Retinal pigment epithelial cell (primary cell): ENCODE results near the gene NINL.
"Not testable (repeated sequence)": the region's sequence is repeated elsewhere in the genome, so short reads cannot be mapped to it uniquely, and the experiment has no call there.

Source experiments
- DNase-seq: peaks from one replicate; pipeline ENCODE4 v3.0.0-alpha.2; 2010; ENCODE audit warnings: low read depth
- H3K4me3 ChIP-seq: 2 replicates; pipeline ENCODE4 v1.5.1; 2011; ENCODE audit warnings: mild to moderate bottlenecking, low read length, control low read depth, moderate library complexity
- TF ChIP-seq, protein P1 (sequence below): conservative IDR thresholded peaks from 2 replicates; pipeline ENCODE4 v1.5.1; 2011; ENCODE audit warnings: low read depth, low read length, control low read depth, inconsistent platforms

Gene NINL

DNA sequence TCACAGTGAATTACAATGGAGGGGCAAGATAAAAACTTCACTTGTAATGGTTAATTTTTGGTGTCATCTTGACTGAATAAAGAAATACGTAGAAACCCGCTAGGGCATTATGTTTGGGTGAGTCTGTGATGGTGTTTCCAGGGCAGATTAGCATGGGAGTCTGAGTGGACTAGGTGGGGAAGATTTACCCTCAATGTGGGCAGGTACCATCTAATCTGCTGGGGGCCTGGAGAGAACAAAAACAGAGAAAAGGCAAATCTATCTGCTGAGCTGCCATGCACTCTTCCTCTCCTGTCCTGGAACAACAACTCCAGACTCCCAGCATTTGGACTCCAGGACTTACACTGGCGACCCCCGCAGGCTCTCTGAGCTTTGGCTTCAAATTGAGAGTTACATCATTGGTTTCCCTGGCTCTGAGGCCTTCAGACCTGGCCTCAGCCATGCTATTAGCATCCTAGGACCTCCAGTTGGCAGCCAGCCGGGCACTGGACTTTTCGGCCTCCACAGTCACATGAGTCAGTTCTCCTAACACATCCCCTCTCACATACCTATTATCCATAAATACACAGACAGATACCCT, 19.7 kb downstream of the NINL start:
- TF ChIP-seq, protein P1, sequence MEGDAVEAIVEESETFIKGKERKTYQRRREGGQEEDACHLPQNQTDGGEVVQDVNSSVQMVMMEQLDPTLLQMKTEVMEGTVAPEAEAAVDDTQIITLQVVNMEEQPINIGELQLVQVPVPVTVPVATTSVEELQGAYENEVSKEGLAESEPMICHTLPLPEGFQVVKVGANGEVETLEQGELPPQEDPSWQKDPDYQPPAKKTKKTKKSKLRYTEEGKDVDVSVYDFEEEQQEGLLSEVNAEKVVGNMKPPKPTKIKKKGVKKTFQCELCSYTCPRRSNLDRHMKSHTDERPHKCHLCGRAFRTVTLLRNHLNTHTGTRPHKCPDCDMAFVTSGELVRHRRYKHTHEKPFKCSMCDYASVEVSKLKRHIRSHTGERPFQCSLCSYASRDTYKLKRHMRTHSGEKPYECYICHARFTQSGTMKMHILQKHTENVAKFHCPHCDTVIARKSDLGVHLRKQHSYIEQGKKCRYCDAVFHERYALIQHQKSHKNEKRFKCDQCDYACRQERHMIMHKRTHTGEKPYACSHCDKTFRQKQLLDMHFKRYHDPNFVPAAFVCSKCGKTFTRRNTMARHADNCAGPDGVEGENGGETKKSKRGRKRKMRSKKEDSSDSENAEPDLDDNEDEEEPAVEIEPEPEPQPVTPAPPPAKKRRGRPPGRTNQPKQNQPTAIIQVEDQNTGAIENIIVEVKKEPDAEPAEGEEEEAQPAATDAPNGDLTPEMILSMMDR, result no peak
- no peak for DNase-seq
- no peak overlapping the region for H3K4me3 ChIP-seq

DNA sequence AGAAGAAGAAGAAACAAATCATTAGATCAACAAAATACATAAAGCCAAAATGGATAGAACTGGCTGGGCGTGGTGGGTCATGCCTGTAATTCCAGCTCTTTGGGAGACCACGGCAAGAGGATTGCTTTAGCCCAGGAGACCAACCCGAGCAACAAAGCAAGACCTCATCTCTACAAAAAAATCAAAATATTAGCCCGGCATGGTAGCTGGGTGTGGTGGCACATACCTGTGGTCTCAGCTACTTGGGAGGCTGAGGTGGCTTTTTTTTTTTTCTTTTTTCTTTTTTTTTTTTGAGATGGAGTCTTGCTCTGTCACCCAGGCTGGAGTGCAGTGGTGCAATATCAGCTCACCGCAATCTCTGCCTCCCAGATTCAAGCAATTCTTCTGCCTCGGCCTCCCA, 21.5 kb downstream of the NINL start:
- H3K4me3 ChIP-seq, result no peak overlapping the region
- no peak for DNase-seq
- TF ChIP-seq, protein P1, result no peak

DNA sequence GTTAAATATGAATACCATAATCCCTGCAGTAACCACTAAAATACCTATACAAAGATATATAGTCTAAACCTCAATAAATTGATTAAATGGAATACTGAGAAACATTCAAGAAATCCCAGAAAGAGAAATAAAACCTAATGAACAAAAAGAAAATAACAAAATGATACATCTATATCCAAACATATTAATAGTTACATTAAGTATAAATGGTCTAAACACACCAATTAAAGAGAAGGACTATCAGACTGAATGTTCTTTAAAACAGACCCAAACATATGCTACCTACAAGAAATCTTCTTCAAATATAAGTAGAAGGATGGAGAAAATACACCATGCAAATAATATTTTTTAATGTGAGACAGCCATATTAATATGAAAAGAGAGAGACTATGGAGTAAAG, 22.0 kb downstream of the NINL start:
- TF ChIP-seq, protein P1, result no peak
- no peak overlapping the region for H3K4me3 ChIP-seq
- no peak for DNase-seq

DNA sequence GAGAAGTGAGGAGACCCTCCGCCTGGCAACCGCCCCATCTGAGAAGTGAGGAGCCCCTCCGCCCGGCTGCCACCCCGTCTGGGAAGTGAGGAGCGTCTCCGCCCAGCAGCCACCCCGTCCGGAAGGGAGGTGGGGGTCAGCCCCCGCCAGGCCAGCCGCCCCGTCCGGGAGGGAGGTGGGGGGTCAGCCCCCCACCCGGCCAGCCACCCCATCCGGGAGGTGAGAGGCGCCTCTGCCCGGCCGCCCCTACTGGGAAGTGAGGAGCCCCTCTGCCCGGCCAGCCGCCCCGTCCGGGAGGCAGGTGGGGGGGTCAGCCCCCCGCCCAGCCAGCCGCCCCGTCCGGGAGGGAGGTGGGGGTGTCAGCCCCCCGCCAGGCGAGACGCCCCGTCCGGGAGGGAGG, 23.6 kb downstream of the NINL start:
- not testable (repeated sequence) for DNase-seq, H3K4me3 ChIP-seq

DNA sequence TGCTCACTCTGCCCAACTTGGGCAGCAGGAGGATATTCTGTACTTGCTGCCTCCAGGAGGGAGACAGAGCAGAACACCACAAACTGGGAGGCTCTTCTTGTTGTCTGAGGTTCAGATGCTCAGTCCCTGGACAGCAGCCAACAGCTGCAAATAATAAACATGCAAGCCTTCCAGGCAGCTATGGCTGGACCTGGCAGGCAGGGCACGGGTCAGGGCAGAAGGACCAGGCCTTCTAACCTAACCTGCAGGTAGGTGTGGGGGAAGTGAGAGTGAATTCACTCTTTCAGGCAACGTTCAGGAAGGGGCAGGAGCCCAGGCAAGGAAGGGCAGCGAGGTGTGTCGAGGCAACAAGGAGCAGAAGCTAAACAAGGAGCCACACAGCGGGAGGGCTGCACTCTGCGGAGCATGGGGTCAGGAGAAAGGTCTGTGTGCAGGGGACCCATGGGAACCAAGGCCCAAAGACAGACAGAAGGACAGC, 31.5 kb downstream of the NINL start:
- TF ChIP-seq, protein P1, result no peak
- no peak overlapping the region for H3K4me3 ChIP-seq
- DNase-seq, result no peak

DNA sequence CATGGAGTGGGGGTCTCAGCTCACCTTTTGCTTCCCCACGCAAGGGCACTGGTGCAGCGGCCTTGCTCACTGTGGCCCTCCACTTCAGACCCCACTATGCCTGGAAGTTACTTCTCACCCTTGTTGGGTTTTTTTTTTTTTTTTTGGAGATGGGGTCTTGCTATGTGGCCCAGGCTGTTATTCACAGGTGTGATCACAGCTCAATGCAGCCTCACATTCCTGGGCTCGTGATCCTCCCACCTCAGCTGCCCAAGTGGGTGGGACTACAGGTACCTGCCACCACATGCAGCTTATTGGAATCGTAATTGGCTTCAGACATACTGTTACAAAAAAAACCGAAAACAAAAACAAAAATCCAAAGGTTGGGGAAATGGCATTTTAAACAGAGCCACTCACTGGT, 32.4 kb downstream of the NINL start:
- H3K4me3 ChIP-seq, result no peak overlapping the region
- DNase-seq, result no peak
- TF ChIP-seq, protein P1, result no peak

DNA sequence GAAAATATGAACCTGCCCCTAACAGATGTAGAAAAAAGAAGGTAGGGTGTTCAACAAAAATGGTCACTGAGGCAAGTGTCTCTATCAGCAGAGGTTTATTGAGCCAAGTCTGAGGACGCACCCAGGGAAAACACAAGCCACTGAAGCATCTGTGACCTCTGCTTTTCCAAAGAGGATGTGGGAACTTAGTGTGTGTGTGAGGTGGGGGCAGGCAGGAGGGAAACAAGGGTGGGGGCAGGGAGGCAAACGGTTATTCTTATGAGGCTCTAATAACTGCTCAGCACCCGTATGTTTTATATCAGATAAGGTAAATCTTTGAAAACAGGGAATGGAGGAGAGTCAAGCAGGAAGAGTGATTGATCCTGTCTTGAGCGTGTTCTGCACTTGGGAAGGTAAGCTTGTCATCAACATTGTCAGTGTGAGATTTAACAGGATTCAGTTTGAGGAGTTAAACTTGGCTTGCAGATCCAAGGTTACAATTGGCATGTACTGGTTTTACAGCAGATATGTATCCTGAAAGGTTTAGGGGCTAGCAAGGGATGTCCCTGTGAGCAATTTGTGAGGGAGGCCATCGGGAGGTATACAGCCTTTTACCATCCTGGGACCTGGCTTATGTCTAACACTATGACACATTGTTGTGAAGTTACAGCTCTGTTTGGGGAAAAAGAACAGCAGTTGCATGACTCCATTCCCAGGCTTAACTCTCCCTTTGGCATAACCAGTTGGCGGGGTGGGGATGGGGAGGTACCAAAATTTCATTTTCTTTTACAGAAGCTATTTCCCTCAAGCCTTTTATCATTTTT, 33.7 kb downstream of the NINL start:
- TF ChIP-seq, protein P1, result no peak
- DNase-seq, result no peak

DNA sequence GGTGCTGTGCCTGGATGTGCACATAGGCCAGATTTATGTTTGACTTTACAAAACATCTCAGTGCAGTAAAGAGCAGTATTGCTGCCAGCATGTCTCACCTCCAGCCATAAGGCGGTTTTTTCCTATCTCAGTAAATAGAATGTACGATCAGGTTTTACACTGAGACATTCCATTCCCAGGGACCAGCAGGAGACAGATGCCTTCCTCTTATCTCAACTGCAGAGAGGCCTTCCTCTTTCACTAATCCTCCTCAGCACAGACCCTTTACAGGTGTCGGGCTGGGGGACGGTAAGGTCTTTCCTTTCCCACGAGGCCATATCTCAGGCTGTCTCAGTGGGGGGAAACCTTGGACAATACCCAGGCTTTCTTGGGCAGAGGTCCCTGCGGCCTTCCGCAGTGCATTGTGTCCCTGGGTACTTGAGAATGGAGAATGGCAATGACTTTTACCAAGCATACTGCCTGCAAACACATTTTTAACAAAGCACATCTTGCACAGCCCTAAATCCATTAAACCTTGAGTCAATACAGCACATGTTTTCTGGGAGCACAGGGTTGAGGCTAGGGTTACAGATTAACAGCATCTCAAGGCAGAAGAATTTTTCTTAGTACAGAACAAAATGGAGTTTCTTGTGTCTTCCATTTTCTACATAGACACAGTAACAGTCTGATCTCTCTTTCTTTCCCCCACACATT, 34.5 kb downstream of the NINL start:
- H3K4me3 ChIP-seq, DNase-seq: not testable (repeated sequence)

More for the DNA sequence above, 33.7 kb downstream of the NINL start:
- H3K4me3 ChIP-seq, result no peak overlapping the region
